Measurements from ENCODE around the gene NAA25. TPM values are rescaled to one million over a fixed set of nuclear protein-coding genes. Genes with fewer than 3 reads are reported as not detected.

NAA25 gene
- total and polyA plus RNA-seq, 2 donors (not counting 1 experiment from before 2014, with no cell fraction given): 5.9 to 40.8 TPM

DNA sequence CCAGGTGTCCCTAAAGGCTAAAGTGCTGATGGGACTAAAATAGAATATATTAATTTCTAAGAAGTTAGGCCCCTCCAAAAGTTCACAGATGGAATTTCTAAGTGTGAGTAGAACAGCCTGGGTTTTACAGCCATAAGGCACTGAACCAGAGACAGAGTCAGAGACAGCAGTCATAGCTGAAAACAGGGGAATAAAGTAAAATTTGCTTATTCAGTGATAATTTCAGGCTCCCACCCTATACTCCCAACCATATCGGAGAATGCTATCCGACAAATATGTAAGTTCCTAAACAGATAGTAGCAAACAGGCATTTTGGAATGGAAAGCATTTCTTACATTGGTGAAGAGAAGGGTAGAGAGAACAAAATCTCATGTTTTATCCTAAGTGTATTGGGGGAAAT is 45.3 kb downstream of the NAA25 start:
- ChIA-PET POLR2A (no interaction called here), CTCF (interaction anchor here (0.6 kb wide), 1 partner anchor 11 kb away, joined by 3 read pairs; no protein-coding TSS in a partner anchor)
- no peaks in the 10 kb centered on the region for H3K9me3 ChIP-seq (ENCODE audit: control extremely low read depth in 1 of 3, control insufficient read depth in 2 of 3, insufficient read depth in 1 of 3, low read length in 2 of 3)
- H3K27me3 ChIP-seq (replicated peaks in 1 of 4; ENCODE audit: control extremely low read depth in 1 of 4, control insufficient read depth in 3 of 4, insufficient read depth in 4 of 4, low read length in 3 of 4): no peaks in the 10 kb centered on the region
- no peaks in the 10 kb centered on the region for H4K20me1 ChIP-seq (ENCODE audit: control insufficient read depth, insufficient read depth, low read length, poor library complexity, severe bottlenecking)
- H3K27me3 Mint-ChIP-seq: no peaks in the 10 kb centered on the region
- WGBS (ENCODE audit: insufficient coverage): no CpG with 5 or more reads among the region's 2 CpGs
- no peaks in the 10 kb centered on the region for H3K9me3 Mint-ChIP-seq (ENCODE audit: insufficient read depth)
- intact Hi-C loops (cut with micrococcal nuclease): no loop called here
- H3K4me1 Mint-ChIP-seq: no peaks in the 10 kb centered on the region
- no peaks in the 10 kb centered on the region for H3K4me1 ChIP-seq (ENCODE audit: control insufficient read depth in 2 of 2, insufficient read depth in 2 of 2, low read length in 2 of 2)
- ATAC-seq (ENCODE audit: low read depth) (no peak), DNase-seq (no peak)
- H3K9ac ChIP-seq (ENCODE audit: low read length): no peak overlapping the region
- no peaks in the 10 kb centered on the region for H3K79me2 ChIP-seq (ENCODE audit: control insufficient read depth, insufficient read depth, low read length)
- TF ChIP-seq CTCF (IDR thresholded peaks at IDR 0.05) (no peak), EZH2 (IDR thresholded peaks at IDR 0.05; ENCODE audit: borderline replicate concordance, insufficient read depth, low read depth, low read length, poor library complexity, severe bottlenecking) (no peak)
- peaks cover 13 to 68% of the 10 kb centered on the region in 2 experiments for H3K36me3 ChIP-seq (replicated peaks in 1 of 2; ENCODE audit: control extremely low read depth in 1 of 2, control insufficient read depth in 1 of 2, extremely low read depth in 1 of 2, insufficient read depth in 2 of 2, low read length in 1 of 2)
- H3K4me2 ChIP-seq (replicated peaks; ENCODE audit: low read depth, low read length, poor library complexity, severe bottlenecking): no peak overlapping the region
- no peak overlapping the region for H3K4me3 Mint-ChIP-seq
- H2AFZ ChIP-seq (ENCODE audit: insufficient read depth, low read depth, low read length, poor library complexity, severe bottlenecking): no peak overlapping the region
- H3K27ac Mint-ChIP-seq: no peak overlapping the region
- H3K27ac ChIP-seq (ENCODE audit: low read length in 2 of 2): no peak overlapping the region
- H3K4me3 ChIP-seq (ENCODE audit: control extremely low read depth in 1 of 5, extremely low read depth in 1 of 5, insufficient read depth in 1 of 5, low read depth in 2 of 5, low read length in 4 of 5): no peak overlapping the region

DNA sequence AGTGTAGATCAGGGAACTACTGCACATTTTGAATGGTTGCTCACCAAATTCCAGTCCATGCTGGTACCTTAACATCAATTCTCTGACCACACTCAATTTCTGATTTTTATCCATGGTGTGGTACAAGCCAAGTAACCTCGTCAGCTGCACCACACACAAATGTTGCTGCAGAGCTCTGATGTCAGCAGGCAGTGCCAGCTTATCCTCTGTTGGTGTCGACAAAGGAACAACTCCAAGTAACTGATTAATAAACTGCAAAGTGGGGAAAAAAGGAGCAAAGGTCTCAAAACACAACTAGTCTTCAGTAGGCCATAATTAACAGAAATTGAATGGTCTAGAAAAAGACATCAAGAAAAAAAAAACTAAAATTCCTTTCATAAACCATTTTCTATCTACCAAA is 47.4 kb downstream of the NAA25 start:
- TF ChIP-seq EZH2 (IDR thresholded peaks at IDR 0.05; ENCODE audit: borderline replicate concordance, insufficient read depth, low read depth, low read length, poor library complexity, severe bottlenecking) (no peak), CTCF (IDR thresholded peaks at IDR 0.05) (no peak)
- no peaks in the 10 kb centered on the region for H3K27me3 Mint-ChIP-seq
- Histone ChIP-seq H3K4me3 (ENCODE audit: control extremely low read depth in 1 of 5, extremely low read depth in 1 of 5, insufficient read depth in 1 of 5, low read depth in 2 of 5, low read length in 4 of 5) (no peak overlapping the region), H3K27ac (ENCODE audit: low read length in 2 of 2) (no peak overlapping the region), H4K20me1 (ENCODE audit: control insufficient read depth, insufficient read depth, low read length, poor library complexity, severe bottlenecking) (no peaks in the 10 kb centered on the region), H3K36me3 (replicated peaks in 1 of 2; ENCODE audit: control extremely low read depth in 1 of 2, control insufficient read depth in 1 of 2, extremely low read depth in 1 of 2, insufficient read depth in 2 of 2, low read length in 1 of 2) (peaks cover 7 to 54% of the 10 kb centered on the region in 2 experiments), H3K9me3 (ENCODE audit: control extremely low read depth in 1 of 3, control insufficient read depth in 2 of 3, insufficient read depth in 1 of 3, low read length in 2 of 3) (no peaks in the 10 kb centered on the region), H3K27me3 (replicated peaks in 1 of 4; ENCODE audit: control extremely low read depth in 1 of 4, control insufficient read depth in 3 of 4, insufficient read depth in 4 of 4, low read length in 3 of 4) (no peaks in the 10 kb centered on the region), H3K4me1 (ENCODE audit: control insufficient read depth in 2 of 2, insufficient read depth in 2 of 2, low read length in 2 of 2) (no peaks in the 10 kb centered on the region), H3K4me2 (replicated peaks; ENCODE audit: low read depth, low read length, poor library complexity, severe bottlenecking) (no peak overlapping the region), H3K79me2 (ENCODE audit: control insufficient read depth, insufficient read depth, low read length) (no peaks in the 10 kb centered on the region), H2AFZ (ENCODE audit: insufficient read depth, low read depth, low read length, poor library complexity, severe bottlenecking) (no peak overlapping the region), H3K9ac (ENCODE audit: low read length) (no peak overlapping the region)
- intact Hi-C loops (cut with micrococcal nuclease): no loop called here
- H3K4me3 Mint-ChIP-seq: no peak overlapping the region
- no peaks in the 10 kb centered on the region for H3K4me1 Mint-ChIP-seq
- no peak overlapping the region for H3K27ac Mint-ChIP-seq
- no CpG with 5 or more reads among the region's 2 CpGs for WGBS (ENCODE audit: insufficient coverage)
- DNase-seq (no peak), ATAC-seq (ENCODE audit: low read depth) (no peak)
- ChIA-PET CTCF (no interaction called here), POLR2A (no interaction called here)
- H3K9me3 Mint-ChIP-seq (ENCODE audit: insufficient read depth): no peaks in the 10 kb centered on the region

Measured in B cell (primary cell).